ENCODE data around the gene ROR2. TPM values are rescaled to one million over a fixed set of nuclear protein-coding genes. Genes with fewer than 3 reads are reported as not detected.
"Not testable (repeated sequence)": the region's sequence is repeated elsewhere in the genome, so short reads cannot be mapped to it uniquely, and the experiment has no call there.

ROR2 gene
- total RNA-seq, 1 experiment from 2014 or later, result not detected

DNA sequence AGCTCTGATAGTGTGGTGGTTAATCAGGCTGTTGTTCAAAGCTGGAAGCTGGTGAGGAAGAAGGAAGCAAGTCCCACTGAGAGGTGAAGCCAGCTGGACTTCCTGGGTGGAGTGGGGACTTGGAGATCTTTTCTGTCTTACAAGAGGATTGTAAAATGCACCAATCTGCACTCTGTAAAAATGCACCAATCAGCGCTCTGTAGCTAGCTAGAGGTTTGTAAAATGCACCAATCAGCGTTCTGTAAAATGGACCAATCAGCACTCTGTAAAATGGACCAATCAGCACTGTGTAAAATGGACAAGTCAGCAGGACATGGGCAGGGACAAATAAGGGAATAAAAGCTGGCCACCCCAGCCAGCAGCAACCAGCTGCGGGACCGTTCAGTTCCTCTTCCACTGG lies 432.7 kb downstream of the ROR2 start:
- DNase-seq (ENCODE audit: low spot score), result not testable (repeated sequence)

DNA sequence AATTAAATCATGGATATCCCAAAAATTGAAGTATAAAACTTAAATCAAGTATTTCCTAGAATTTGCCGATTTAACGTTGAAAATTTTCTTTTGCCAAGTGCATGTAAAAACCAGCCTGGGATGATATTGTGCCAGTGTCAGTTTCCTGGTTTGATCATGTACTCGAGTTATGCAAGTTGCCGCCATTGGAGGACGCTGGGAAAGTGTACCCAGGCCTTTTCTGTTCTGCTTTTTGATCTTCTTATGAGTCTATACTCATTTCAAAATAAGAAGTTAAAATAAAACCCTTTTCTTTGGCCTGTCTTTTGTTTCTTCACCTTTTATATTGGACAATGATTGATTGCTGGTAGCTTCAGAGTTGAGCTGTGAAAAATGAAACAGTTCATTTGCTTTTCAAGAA lies 433.3 kb downstream of the ROR2 start:
- DNase-seq (ENCODE audit: low spot score), result no peak

DNA sequence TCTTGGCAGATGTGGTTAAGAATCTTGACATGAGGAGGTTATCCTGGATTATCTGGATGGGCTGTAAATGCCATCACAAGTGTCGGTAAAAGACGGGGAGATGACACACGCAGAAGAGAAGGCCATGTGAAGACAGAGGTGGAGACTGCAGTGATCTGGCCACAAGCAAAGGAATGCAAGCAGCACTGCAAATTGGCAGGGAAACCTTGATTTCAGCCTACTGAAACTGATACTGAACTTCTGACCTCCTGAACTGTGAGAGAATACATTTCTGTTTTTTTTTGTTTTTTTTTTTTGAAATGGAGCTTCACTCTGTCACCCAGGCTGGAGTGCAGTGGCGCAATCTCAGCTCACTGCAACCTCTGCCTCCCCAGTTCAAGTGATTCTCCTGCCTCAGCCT lies 433.9 kb downstream of the ROR2 start:
- no peak for DNase-seq (ENCODE audit: low spot score)

DNA sequence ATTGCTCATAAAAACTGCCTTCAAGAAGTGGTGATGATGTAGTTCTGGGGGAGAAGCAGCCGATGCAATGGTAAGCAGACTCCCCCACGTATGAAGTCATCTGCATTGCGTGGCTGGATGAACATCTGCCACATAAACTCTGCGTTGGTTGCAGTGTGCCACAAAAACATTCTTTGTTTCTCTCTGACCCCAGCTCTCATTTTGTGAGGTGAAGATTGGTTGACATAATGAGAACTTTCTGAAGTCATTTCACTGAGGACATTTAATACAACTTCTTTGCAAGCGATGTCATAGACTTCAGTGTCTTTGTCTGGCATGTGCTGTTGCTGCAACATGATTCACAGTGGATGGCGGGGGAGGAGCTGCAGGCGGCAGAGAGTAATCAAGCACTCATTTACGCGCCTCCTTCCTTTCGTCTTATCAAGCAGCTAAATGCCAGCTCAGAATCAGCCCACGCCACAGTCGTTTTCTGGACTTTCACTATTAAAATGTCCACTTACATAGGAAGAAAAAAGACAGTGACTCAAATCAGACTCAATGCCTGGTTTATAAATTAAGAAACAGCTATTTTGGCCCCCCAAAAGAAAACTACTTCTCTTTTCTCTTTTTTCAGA lies 434.8 kb downstream of the ROR2 start:
- peak; percentile 82 for DNase-seq (ENCODE audit: low spot score)

Other genes starting within 250 kb of the ROR2 start
- 152 and 175 TPM in 2 replicates for gene SPTLC1, start 165.2 kb upstream of the ROR2 start, total RNA-seq (2014; rRNA removed; shearing (Covaris generic))

Data from A172 (cell line).